Left renal cortex interstitium (tissue), 4 donors: ENCODE measurements around the gene SLX1B. TPM values are rescaled to one million over a fixed set of nuclear protein-coding genes. Genes with fewer than 3 reads are reported as not detected.
"Not testable (repeated sequence)": the region's sequence is repeated elsewhere in the genome, so short reads cannot be mapped to it uniquely, and the experiment has no call there.

Source experiments
- DNase-seq, 4 donors: peaks; one replicate each; pipeline ENCODE4 v3.0.0-alpha.2; 2013; ENCODE audit warnings: low read depth in 4 of 4, low spot score in 2 of 4, missing footprints in 1 of 4
- polyA plus RNA-seq, 4 donors: library from polyadenylated mRNA; unstranded; fragments of 120-200 nt; gene quantifications; one replicate each; pipeline ENCODE4 v1.2.1, GENCODE V29; 2013; ENCODE audit not compliant: insufficient read length in 4 of 4

Gene SLX1B
- polyA plus RNA-seq: 10 to 100 TPM in 3 of 4 donors, 1 to 10 TPM in 1; 8.9 to 14.3 (median 12.3) TPM

DNA sequence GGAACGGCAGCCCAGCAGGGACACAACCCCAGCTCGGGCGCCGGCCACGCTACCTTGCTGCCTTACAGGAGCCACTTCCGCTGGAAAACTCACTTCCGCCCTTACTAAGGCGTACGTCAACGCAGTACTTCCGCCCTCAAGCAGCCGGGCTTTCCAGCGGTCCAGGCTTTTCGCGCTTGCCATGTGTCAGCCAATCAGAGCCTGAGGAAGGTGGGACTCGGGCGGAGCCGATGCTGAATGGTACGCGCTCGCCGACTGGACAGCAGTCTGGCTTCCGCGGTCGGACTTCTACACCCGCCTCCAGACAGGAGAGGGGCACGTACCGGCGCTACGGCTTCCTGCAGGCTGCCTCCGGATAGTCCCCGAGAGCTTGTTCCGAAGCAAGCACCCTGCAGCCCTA is at the start of gene SLX1B, which contains the start of gene BOLA2:
SLX1B (plus strand) TSS at position 265 of the 400 bp plus-strand sequence.
BOLA2 (minus strand) TSS at position 83 of the 400 bp plus-strand sequence. CDS start 98 bp downstream, outside the sequence.
- not testable (repeated sequence) for DNase-seq

DNA sequence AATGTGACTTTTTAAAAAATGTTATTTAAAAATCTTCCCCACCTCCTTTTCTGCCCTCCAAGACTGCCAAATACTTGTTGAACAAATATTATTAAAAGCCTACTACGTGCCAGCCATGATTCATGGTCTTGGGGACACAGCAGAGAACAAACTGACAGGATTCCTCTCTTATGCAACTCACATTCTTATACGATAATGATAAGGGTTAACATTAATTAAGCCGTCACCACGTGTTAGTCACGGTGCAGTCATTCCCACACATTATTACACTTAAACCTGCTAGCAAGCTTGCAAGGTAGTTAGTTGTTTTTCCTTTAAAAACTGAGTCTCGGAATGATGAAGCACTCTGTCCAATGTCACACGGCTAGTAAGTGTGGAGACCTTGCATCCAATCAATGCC is 49.1 kb upstream of the SLX1B start:
- not testable (repeated sequence) for DNase-seq

DNA sequence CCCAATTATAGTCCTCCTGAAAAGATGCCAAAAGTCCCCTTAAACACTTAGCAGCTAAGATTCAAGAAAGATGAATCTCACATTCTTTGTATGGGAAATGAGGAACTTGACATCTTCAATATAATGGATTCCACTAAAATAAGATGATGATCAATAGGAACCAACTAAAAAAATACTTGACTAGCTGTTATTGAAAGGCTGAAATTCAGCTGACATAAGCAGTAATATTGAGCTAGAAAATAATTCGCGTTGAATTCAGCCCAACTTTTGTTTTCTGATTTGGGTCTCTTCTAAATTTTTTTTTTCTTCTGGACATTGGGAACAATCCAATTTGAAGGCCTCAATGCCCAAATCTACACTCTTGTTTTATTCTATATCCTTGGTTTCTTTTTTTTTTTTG is 30.7 kb upstream of the SLX1B start:
- not testable (repeated sequence) for DNase-seq

DNA sequence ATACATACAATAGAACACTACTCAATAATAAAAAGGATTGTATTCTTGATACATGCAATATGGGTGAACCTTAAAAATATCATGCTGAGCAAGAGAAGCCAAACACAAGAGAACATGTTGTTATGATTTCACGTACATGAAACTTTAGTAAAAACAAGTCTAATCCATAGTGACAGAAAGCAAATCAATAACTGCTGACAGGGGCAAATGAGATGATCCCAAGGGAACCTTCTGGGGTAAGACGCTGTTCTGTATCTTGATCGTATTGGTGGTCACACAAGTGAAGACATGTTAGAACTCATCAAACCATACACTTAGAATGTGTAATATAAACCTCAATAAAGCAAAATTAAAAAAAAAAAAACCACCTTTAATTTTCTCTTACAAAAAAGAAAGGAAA is 28.9 kb upstream of the SLX1B start:
- not testable (repeated sequence) for DNase-seq

DNA sequence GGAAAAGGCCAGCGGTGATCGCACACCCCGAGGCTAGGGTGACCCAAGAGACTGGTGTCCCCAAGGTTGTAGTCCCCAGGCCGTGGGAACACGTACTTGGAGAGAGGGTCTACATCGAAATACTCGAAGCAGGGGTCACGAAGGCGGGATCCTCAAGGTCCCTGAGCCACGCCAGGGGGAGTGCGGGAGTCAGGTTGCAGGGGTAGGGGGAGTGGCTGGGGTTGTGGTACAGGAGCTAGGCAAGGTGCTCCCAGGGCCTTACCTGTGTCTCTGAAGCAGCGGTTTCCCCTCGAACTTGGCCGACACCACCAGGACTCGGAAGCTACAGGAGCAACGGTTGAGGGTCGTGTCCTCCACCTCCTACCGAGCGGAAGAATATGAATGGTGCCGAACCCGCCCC is 579 bp upstream of the SLX1B start:
- not testable (repeated sequence) for DNase-seq

DNA sequence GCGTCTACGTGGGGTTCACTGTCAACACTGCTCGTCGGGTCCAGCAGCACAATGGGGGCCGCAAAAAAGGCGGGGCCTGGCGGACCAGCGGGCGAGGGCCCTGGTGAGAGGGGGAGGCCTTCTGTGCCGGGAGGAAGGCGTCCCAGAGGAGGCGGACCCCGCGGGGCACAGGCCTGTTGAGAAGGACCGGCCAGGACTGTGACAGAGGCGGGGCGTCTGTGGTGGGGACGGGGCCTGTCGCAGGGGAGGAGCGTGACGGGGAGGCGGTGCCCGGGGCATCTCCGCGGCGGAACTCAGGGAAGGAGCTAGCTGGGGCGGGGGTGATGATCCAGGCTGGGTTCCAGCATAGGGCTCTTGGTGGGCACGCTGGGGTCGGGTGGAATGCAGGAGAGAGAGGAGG is 495 bp downstream of the SLX1B start:
- DNase-seq: not testable (repeated sequence)

GRCh38 chr16:29457660-29458059 is 3.3 kb downstream of the SLX1B start:
- not testable (repeated sequence) for DNase-seq

DNA sequence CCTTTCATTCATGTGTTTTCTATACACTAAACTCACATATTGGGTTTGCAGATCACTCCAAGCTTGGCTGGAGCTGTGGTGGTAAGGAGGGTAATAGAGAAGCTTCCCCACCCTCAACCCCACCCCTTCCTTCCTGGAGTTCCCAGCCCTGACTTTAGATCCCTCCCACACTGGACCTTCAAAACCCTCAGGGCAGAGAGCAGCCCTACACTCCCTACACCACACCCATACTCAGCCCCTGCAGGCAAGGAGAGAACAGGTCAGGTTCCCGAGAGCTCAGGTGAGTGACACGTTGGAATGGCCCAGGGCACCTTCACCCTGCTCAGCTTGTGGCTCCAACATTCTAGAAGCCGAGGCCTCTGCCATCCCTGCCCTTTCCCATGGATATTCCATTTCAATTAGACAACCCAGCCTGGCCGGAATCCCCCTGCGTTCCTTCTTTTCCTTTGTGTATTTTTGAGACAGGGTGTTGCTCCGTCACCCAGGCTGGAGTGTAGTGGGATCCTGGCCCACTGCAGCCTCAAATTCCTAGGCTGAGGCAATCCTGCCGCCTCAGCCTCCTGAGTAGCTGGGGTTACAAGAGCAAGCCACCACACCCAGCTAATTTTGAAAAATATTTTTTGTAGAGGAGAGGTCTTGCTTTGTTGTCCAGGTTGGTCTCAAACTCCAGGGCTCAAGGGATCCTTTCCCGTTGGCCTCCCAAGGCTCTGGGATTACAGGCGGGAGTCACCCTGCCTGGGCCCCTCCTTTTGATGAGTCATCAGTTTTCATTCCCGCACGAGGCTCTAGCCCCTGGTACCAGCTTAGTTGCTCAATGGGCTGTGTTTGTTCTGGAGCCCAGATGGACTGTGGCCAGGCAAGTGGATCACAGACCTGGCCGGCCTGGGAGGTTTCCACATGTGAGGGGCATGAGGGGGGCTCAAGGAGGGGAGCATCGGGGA is 5.6 kb downstream of the SLX1B start, which contains the start of gene SULT1A4:
SULT1A4 (plus strand) TSS at position 208 of the 941 bp plus-strand sequence. CDS start 1,473 bp downstream, outside the sequence.
- not testable (repeated sequence) for DNase-seq

GRCh38 chr16:29460647-29461030 is 6.3 kb downstream of the SLX1B start:
- DNase-seq: not testable (repeated sequence)

DNA sequence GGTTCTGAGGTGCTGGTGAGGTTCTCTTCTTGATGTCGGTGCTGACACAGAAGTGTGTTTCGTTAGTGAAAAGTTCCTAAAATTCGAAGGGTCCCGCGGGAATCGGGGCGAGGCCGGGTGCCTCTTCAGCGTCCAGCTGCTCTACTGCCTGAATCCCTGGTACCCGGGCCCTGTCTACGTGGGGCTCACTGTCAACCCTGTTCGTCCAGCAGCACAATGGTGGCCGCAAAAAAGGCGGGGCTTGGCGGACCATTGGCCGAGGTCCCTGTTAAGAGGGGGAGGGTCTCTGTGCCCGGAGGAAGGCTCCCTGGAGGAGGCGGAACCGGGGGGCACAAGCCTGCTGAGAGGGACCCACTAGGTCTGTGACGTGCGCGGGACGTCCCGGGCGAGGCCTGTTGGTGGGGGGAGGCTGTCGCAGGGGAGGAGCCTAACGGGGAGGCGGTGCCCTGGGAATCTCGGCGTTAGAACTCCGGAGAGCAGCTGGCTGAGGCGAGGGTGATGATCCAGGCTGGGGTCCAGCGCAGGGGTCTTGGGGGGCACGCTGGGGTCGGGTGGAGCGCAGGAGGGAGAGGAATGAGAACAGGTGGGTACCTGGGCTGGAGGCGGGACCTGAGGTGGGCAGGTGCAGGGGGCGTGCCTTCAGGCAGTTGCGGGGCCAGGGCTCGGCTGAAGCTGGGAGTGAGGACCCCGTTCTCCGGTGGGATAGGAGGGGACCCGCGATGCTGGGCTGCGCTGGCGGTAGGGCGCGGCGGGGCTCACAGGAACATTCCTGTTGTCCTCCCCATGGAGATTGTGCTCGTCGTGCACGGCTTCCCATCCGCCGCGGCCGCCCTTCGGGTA is 11.9 kb downstream of the SLX1B start:
- not testable (repeated sequence) for DNase-seq

- not testable (repeated sequence) for DNase-seq
These were observed 12.6 kb downstream of the SLX1B start for GRCh38 chr16:29466904-29467303.

DNA sequence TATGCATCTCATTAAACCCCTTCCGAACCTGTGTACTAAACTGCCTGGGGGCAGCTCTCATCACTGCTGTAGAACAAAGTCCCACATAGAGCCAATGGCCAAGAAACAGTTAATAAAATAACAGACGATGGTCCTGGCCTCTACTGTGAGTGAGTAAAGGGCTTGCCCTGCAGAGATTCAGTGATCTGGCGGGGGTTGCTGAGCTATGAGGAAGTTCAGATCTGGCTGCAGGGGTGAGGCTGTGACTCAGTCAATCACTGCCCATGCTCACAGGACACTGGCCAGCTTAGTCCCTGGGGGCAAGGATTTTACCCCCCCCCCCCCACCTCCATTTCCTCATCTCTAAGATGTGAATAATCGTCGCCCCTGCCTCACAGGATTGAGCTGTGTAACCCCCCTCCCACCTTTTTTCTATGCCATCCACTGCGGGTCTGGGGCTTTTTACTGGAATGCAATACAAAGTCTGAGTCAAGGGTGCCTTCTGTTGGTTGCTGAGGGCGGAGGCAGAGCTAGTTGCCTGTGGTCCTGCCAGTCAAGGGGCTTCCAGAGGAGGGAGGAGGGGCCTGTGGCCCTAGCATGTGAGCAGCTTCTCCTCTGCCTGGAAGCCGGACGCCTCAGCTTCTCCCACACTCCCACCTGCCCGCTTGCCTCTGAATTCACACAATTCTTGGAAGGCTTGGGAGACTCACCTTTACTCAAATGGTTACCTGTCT is 13.5 kb downstream of the SLX1B start:
- DNase-seq: not testable (repeated sequence)

- not testable (repeated sequence) for DNase-seq
These were observed 15.3 kb downstream of the SLX1B start for GRCh38 chr16:29469660-29470059.

GRCh38 chr16:29472065-29472464 is 17.7 kb downstream of the SLX1B start:
- DNase-seq: not testable (repeated sequence)

DNA sequence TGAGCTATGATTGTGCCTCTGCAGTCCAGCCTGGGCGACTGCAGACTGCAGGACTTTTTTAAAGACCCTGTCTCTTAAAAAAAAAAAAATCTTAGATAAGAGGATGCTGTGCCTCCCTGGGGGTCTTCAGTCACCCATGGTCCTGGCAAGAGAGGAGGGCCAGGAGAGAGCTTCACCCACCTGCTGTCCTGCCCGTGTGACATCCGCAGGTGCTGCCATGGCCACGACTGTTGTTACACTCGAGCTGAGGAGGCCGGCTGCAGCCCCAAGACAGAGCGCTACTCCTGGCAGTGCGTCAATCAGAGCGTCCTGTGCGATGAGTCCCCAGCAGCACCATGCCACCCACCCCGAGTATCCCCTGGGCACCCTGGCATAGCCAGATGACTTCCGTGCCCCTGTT is 27.9 kb downstream of the SLX1B start:
- not testable (repeated sequence) for DNase-seq

- DNase-seq: not testable (repeated sequence)
These were observed 52.0 kb downstream of the SLX1B start, which contains the start of gene NPIPB12 for GRCh38 chr16:29506308-29506707. Gene NPIPB12, minus strand, starts transcription at chr16:29506408.
